GM19240 (cell line): ENCODE measurements around the gene NT5DC1.

Source experiments
- DNase-seq: peaks from one replicate; pipeline ENCODE4 v3.0.0; 2011; ENCODE audit warnings: low spot score; ENCODE audit not compliant: insufficient read length

NT5DC1 gene

DNA sequence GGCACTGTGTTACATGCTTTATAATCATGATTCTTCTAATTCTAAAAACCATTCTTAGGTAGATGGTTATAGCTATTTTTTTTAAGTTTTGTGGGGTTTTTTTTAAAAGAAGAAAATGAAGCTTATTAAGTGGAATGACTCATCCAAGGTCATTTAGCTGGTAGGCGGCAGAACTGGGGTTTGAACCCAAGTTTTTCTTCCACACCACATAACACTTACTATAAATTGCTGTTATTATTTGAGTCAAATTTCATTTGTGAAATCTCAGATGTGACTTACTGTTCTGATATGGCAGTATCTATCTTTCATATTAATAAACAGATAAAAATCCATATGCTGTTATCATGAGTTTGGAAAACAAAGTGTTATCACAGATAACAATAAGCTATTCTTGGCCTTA, 35.7 kb downstream of the NT5DC1 start:
- no peak for DNase-seq

DNA sequence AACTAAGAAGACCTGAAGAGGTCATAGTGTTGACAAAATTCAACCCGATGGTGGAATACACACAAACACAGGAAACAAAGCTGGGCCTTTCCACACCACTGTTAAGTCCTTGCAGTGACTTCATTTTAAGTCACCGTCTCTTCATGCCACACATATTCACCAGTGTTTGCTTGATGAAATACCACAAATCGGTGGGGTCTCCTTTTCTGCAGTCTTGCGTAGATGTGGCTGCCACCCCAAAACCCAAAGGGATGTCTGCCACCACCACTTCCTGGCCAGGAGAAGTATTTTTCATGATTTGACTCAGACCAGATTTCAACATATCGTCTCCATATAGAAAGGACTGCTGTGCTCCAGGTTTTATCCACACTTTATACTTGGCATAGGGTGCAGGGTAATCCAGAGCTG, 36.3 kb downstream of the NT5DC1 start:
- no peak for DNase-seq

DNA sequence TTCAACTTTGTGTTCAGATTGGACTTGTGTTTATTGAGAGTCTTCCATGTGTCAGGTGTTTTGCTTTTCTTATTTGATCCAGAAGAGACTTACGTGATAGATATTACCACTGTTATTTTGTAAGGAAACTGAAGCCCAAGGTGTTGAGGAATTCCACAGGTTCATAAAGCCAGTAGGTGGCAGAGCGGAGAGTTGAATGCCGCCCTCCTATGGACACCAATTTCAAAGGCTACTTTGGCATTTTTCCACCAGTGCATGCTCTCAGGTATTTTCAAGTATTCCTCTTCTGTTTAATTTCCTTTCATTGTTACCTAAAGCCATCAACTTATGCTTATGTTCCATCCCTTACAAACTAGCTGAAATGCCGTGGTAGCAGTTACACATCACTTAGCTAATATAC, 39.3 kb downstream of the NT5DC1 start:
- no peak for DNase-seq

DNA sequence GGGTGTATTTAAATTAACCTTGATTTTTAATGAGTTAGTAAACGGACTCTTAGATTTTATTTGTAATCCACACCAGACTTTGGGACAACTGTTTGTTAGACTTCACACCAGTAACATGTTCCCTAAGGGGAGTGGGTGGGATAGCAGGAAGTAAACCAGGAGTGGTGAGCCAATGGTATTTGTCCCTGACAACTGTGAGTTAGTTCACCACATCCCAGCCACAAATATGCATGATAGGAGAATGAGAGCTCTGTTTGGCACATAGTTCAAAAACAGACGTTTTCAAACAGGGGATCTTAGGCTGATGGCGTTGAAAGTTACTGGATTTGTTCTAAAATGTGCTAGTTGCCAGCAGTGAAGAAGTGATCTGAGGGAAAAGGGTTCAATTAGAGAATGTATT, 44.0 kb downstream of the NT5DC1 start:
- DNase-seq: no peak

DNA sequence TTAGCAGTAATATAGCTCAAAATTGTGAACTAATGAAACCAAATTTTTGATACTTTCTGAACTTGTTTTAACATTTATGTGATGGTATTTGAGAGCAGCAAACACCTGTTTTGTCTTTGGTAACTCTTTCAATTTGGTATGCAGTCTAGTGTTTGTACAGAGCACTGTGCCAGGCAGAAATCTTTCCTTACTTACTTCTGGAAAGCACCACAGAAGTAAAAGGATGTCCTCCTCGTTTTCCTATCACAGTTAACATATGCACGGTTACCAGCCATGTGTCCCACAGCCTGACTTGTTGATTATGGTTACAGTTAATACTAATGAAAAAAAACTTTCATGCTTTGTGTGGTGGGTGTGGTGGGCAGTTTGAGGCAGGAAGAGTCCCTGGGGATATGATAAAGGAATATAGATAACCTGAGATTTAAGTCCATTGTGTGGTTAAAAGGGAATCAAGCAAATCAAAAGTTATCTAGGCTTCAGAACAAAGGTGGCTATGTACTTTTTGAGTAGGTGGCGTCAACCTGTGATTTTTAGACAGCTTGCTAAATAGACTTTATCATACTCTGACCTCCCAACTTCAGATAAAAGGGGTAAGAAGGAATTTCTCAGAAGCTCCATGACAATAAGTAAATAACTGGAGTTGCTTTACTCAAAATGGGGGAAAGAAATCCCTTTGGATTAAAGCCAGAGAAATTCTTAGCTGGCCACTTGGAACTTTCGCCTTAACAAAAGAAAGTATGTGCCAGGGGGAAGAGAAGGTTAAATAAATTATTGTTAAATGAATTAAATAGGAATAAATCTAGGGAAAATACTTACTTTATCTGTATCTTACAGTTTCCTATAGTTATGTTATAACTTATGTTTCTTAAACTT, 45.4 kb downstream of the NT5DC1 start:
- DNase-seq: no peak

DNA sequence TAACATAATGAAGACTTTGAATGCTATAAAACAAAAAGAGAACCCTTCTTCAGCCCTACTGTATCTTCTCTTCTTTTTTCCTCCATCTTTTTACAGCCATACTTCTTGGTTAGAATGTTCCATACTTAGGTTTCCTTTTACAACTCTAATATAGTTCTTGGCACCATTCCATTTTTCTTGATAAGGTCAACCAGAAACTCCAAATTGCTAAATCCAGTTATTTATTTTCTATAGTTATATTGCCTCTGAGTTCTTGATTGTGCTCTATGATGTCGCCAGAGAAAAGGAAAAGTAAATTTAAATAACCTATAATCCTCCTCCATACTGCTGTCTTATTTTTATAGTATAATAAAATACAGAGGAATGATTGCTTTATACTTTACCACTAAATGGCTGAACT, 52.0 kb downstream of the NT5DC1 start:
- no peak for DNase-seq

DNA sequence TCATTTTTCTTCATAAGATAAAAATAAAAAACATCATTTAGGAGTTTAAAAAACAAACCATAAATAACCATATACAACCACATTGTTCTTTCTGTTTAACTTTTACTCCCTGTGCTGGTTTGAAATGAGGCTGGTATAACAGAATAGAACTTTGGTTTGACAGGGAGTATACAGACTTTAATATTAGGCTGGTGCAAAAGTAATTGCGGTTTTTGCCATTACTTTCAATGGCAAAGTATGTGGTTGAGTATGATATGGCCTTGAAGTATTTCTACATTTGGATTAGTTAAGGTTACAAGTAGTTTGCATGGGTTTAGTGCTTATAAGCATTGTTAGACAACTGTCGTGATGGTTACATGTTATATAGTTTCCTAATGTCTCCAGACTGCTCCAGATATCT, 54.2 kb downstream of the NT5DC1 start:
- DNase-seq: no peak

DNA sequence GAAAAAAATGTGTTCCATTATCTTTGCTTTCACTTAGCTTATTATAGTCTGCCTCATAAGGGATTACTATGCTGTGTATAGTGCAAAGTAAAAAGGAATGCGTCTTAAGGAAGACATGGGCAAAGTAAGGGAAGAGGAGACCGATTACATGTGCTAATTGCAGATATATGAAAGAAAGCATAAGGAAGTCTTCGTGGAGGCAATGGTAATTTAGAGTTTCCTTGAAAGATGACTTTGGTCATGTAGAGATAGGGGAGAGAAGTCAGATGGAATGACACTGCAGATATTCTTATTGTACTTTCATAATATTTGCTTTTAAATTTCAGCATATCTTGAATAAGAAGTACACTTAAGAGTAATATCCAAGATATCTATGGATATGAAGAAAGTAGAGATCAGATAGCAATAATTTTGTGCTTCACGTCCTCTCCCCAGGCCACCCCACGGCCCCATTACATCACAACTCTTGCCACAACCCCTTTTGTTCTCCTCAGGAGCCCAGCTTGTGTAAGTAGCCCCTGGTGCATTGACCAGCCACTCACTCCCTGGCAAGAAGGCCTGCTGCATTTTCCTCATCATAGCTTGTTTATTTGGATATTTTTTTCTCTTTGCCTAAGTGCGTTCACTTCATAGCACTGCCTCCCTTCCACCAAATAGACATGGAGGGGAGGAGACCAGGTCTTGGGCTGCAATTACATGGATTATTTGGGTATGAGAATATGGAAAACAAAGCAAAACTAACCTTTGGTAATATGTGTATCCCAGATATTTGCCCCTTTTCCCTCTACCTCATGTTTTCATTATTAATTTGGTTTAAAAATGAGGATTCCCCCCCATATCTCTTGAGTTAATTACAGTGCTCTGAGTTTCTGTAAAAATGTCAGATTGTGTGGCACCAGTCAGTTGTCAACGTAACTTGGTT, 56.0 kb downstream of the NT5DC1 start:
- DNase-seq: no peak

DNA sequence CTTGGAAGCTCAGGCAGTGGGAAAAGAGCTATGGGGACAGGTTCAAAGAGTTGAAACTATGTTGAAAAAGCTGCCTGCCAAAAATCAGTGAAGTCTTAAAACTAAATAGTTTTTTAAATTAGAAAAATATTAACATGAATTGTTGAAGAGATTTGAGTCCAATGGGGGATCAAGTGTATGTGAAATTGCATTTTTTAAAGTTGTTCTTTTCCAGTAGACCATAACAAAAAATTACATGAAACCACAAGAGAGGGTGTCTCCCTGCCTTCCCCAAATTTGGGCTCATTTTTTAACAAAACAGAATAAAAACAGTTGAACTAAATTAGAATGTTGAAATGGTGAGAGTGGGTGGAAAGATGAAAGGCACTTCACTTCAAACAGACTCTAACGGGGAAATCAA, 56.7 kb downstream of the NT5DC1 start:
- DNase-seq: no peak

DNA sequence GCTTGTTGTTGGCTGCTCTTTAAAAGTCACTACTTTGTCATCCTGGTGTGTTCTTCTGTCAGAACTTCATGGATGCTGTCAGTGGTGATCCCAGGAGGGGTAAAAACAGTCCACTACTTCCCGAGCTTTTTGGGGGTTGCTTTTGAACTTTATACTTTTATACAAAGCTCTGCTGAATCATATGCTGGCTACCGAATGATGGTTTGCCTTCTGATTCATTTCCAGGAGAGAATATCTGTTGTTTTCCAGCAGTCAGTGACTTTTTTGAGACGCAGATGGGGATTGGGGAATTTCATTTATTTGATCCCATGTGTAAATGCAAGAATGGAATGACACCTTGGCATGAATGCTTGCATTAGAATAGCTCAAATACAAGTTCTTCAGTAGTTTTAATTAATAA, 58.0 kb downstream of the NT5DC1 start:
- no peak for DNase-seq

DNA sequence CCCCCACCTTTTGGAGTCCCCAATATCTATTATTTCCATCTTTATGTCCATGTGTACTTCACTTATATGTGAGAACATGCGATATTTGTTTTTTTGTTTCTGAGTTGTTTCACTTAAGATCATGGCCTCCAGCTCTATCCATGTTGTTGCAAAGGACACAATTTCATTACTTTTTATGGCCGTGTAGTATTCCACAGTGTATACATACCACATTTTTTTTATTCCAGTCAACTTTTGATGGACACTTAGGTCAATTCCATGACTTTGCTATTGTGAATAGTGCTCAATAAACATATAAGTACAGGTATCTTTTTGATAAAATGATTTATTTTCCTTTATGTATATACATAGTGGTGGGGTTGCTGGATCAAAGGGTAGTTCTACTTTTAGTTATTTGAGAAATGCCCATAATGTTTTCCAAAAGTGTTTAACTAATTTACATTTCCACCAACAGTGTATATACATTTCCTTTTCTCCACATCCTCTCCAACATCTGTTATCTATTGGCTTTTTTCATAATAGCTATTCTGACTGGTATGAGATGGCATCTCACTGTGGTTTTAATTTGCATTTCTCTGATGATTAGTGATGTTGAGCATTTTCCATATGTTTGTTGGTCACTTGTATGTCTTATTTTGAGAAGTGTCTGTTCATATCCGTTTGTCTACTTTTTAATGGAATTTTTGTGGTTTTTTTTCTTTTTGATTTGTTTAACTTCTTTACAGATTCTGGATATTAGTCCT, 59.3 kb downstream of the NT5DC1 start:
- DNase-seq: no peak

DNA sequence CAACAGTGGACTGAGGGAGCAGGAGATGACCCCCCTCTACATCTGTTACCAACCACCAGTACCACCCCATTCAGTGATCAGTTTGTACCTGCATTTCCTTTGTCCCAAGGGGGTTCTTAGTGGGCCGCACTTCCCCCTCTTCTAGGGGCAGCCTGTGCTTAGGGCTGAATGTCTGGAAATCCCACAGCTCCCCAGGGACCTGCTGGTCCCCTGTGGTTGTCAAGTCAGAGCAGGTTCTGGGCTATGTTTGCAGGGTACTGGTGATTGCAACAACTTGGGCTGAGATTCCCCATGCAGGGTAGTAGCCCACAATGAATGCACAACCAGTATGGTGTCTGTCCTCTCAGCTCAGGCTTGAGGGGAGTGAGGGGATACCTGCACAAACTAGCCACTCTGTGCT, 64.9 kb downstream of the NT5DC1 start:
- no peak for DNase-seq

DNA sequence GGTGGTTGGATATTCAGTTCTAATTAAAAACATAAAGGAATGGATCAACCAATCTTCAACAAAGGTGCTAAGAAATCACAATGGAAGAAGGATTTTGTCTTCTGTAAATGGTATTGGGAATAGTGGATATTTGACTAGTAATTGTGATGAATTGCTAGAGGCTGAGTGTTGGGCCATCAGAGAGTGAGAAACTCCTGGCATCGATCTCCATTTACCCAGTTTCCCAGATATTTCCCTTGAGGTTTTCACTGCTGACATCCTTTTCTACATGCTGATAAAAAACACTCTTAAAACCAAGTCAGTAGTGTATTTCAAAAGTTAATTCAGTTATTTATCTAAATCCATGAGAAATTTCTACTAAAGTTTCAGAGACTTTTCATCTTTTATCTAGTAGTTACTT, 65.7 kb downstream of the NT5DC1 start:
- DNase-seq: no peak

DNA sequence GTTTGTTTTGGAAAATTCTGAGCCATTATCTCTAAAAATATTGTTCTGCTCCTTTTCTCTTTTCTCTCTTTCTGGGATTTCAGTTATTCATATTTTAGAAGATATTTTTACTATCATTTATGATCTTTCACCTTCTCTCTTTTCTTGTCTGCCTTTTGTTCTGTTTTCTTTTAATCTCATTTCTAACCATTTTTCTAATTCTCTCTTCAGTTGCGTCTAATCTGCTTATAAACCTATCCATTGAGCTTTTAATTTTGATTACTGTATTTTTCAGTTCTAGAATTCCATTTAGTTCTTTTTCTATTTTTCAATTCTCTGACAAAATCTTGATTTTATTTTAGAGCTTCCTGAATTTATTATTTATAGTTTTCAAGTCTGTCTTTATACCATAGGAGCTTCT, 67.5 kb downstream of the NT5DC1 start:
- no peak for DNase-seq

DNA sequence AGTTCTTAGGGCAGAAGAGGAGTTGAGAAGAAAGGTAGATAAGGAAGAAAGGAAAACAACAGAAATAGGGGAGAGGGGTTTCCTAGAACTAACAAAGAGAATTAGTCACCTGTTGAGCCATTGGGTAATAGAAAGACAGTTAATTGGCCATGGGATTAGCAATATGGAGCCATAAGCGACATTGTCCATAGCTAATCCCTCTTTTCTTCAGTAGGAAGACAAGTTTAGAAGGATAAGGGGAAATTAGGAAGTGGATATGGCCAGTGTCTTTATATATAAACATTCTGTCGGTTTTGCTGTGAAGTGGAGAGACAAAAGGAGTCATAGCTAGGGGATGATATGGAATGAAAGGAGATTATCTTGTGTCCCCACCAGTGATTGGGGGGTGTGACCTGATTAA, 69.2 kb downstream of the NT5DC1 start:
- no peak for DNase-seq

DNA sequence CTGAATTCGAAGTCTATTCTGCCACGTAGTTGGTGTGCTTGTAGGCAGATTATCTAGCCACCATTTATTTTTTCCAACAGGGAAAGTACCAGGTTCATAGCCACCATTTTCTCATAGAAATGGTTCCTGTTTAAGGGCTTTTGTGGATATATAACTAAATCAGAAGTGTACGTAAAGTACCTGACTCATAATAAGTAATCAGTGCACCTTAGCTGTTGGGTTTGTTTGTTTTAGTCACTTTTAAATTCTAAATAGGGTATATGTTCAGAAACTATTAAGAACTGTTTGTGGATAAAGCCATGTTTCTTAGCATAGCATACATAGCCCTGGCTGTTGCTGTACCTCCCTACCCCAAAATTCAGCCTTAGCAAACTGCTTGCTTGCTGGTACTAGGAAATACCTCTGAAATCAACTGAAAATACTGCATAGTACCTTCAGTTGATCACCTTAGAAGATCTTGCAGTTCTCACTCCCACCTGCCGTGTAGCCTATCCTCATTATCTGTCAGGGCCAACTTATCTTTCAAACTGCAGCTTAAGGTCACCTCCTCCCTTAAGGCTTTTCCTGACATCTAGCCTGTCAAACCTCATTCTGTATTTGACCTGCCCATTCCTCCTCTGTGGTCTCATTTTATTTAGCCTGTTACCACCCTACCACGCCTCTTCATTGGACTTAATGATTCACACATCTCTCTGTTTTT, 69.9 kb downstream of the NT5DC1 start:
- DNase-seq: no peak

DNA sequence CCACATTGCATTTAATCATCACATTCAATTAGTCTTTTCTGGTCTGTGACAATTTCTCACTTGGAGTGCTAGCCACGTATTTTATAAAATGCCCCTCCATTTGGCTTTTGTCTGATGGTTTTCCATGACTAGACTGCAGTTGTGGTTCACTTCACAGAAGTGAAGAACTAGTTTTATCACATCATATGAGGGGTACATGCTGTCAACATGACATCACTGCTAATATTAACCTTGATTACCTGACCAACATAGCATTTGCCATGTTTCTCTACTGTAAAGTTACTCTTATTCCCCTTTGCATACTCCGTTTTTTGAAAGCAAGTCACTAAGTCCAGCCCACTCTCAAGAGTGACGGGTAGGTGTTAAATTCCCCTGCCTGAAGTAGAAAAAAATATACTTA, 73.3 kb downstream of the NT5DC1 start:
- DNase-seq: no peak

DNA sequence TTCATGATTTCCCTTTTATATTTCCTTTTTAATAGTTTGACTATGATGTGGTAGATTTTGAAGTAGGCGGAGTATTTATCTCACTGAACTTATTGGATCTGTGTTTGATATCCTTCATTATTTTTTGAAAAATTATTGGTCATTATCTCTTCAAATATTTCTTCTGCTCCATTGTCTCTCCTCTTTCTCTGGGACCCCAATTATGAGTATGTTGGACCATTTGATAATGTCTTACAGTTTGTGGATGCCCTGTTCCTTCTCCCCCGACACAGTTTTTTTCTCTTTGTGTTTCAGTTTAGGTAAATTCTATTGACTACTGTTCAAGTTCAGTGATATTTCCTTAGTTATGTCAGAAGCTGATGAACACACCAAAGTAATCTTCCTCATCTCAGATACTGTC, 74.7 kb downstream of the NT5DC1 start:
- no peak for DNase-seq

DNA sequence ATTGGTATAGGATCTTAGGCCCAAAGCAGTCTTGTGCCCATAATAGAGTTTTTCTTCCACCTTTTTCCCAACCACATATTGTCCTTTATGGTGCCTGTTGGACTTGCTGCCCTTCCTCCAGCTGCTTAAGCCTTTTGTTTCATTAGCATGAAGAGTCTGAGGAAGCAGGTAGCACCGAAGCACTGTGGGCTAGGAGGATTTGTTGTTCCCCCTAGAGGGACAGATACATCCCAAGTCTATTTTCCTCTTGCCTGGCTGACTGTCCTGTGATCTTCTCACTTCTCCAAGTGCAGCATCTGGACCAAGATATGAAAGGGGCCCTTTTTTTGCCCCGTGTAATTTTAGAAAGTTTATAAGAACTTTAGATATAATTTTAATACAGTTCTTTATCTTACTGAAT, 75.9 kb downstream of the NT5DC1 start:
- DNase-seq: no peak

DNA sequence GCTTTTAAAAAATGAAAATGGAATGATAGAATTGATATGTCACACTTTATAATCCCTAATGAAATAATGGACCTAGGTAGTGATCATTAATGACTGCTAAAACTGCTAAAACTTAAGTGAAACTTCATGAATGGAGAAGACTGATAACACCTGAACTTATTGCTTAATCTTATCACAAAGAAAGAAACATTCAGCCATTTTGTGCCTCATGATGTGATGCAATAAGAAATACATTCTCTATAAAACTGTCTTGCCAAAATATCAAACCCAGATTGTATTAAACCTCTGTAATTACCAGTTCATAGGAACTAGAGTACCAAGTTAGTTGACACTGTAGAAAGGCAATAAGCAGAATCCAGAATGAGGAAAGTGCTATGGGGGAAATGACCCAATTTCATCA, 79.7 kb downstream of the NT5DC1 start:
- DNase-seq: no peak

DNA sequence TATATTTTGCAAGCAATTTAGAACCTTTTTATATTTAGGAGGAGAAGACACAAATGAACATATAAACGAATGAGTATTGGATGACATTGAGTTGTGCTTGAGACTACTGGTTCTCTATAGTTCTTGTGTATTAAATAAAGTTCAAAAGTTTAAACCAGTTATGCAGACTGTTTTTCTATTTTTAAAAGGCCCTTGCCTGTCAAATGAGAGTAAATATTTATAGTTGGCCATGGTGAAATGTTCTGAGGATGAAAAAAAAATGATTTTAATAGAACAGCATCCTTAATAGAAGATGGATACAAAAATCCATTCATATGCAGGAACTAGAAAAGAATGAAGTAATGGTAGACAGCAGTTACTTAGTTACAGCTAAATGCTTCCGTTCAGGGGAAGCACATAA, 88.8 kb downstream of the NT5DC1 start:
- DNase-seq: no peak
